ENCODE results near the gene MAPRE3. TPM values are rescaled to one million over a fixed set of nuclear protein-coding genes. Genes with fewer than 3 reads are reported as not detected.

Gene MAPRE3
- total RNA-seq, 1 donor from 2014 or later = 27.0 TPM

- Mint-ChIP-seq H3K27me3 (ENCODE audit: low read depth, unreplicated experiment) (peaks cover 2% of the 10 kb centered on the region), H3K36me3 (ENCODE audit: low read depth, unreplicated experiment) (peaks cover 9% of the 10 kb centered on the region), H3K4me3 (ENCODE audit: unreplicated experiment) (no peak overlapping the region), H3K4me1 (ENCODE audit: low read depth, unreplicated experiment) (peaks cover 16% of the 10 kb centered on the region), H3K9me3 (ENCODE audit: unreplicated experiment) (no peaks in the 10 kb centered on the region), H3K27ac (ENCODE audit: unreplicated experiment) (no peak overlapping the region)
- Histone ChIP-seq H3K9me3 (ENCODE audit: insufficient read depth, low read depth, low read length) (no peaks in the 10 kb centered on the region), H3K4me1 (ENCODE audit: insufficient read depth, low read length) (peaks cover 7% of the 10 kb centered on the region), H3K27me3 (ENCODE audit: insufficient read depth, low read length) (no peaks in the 10 kb centered on the region), H2AFZ (ENCODE audit: low read depth, low read length) (no peak overlapping the region), H4K20me1 (ENCODE audit: insufficient read depth, low read length) (peaks cover 5% of the 10 kb centered on the region), H3K36me3 (ENCODE audit: insufficient read depth, low read length) (no peaks in the 10 kb centered on the region), H3K27ac (ENCODE audit: low read depth, low read length) (no peak overlapping the region), H3K79me2 (ENCODE audit: insufficient read depth, low read length) (no peaks in the 10 kb centered on the region), H3K9ac (ENCODE audit: low read length) (no peak overlapping the region), H3K4me2 (ENCODE audit: low read length) (no peak overlapping the region), H3K4me3 (ENCODE audit: insufficient read depth, low read depth, low read length) (no peak overlapping the region)
- DNase-seq (ENCODE audit: low read depth) (no peak), FAIRE-seq (no peak)
- no peak for TF ChIP-seq CTCF (IDR thresholded peaks at IDR 0.05; ENCODE audit: insufficient read depth, low read depth, low read length)
Observed at GRCh38 chr2:27009716-27010115, 39.3 kb downstream of the MAPRE3 start.

GRCh38 chr2:27010139-27010538 lies 39.7 kb downstream of the MAPRE3 start:
- Mint-ChIP-seq H3K4me3 (ENCODE audit: unreplicated experiment) (no peak overlapping the region), H3K4me1 (ENCODE audit: low read depth, unreplicated experiment) (peaks cover 17% of the 10 kb centered on the region), H3K27me3 (ENCODE audit: low read depth, unreplicated experiment) (peaks cover 2% of the 10 kb centered on the region), H3K9me3 (ENCODE audit: unreplicated experiment) (no peaks in the 10 kb centered on the region), H3K36me3 (ENCODE audit: low read depth, unreplicated experiment) (peaks cover 10% of the 10 kb centered on the region), H3K27ac (ENCODE audit: unreplicated experiment) (no peak overlapping the region)
- H3K79me2 ChIP-seq (ENCODE audit: insufficient read depth, low read length) = no peaks in the 10 kb centered on the region
- DNase-seq (ENCODE audit: low read depth) (no peak), FAIRE-seq (no peak)
- H3K4me3 ChIP-seq (ENCODE audit: insufficient read depth, low read depth, low read length) = no peak overlapping the region
- no peak overlapping the region for H3K4me2 ChIP-seq (ENCODE audit: low read length)
- H3K9ac ChIP-seq (ENCODE audit: low read length) = no peak overlapping the region
- H3K27me3 ChIP-seq (ENCODE audit: insufficient read depth, low read length) = no peaks in the 10 kb centered on the region
- TF ChIP-seq EZH2 (IDR thresholded peaks at IDR 0.05; ENCODE audit: insufficient read depth, low read length) = no peak
- no peak for TF ChIP-seq CTCF (IDR thresholded peaks at IDR 0.05; ENCODE audit: insufficient read depth, low read depth, low read length)
- no peak overlapping the region for H2AFZ ChIP-seq (ENCODE audit: low read depth, low read length)
- no peak overlapping the region for H3K27ac ChIP-seq (ENCODE audit: low read depth, low read length)
- no peaks in the 10 kb centered on the region for H3K36me3 ChIP-seq (ENCODE audit: insufficient read depth, low read length)
- no peaks in the 10 kb centered on the region for H3K9me3 ChIP-seq (ENCODE audit: insufficient read depth, low read depth, low read length)
- H4K20me1 ChIP-seq (ENCODE audit: insufficient read depth, low read length) = peaks cover 5% of the 10 kb centered on the region
- peaks cover 7% of the 10 kb centered on the region for H3K4me1 ChIP-seq (ENCODE audit: insufficient read depth, low read length)

- H3K9ac ChIP-seq (ENCODE audit: low read length) = no peak overlapping the region
- no peak overlapping the region for H2AFZ ChIP-seq (ENCODE audit: low read depth, low read length)
- H3K36me3 ChIP-seq (ENCODE audit: insufficient read depth, low read length) = no peaks in the 10 kb centered on the region
- no peak overlapping the region for H3K4me3 ChIP-seq (ENCODE audit: insufficient read depth, low read depth, low read length)
- no peak overlapping the region for H3K27ac ChIP-seq (ENCODE audit: low read depth, low read length)
- Mint-ChIP-seq H3K4me3 (ENCODE audit: unreplicated experiment) (no peak overlapping the region), H3K9me3 (ENCODE audit: unreplicated experiment) (no peaks in the 10 kb centered on the region), H3K4me1 (ENCODE audit: low read depth, unreplicated experiment) (peaks cover 33% of the 10 kb centered on the region), H3K27me3 (ENCODE audit: low read depth, unreplicated experiment) (peaks cover 6% of the 10 kb centered on the region), H3K27ac (ENCODE audit: unreplicated experiment) (no peak overlapping the region), H3K36me3 (ENCODE audit: low read depth, unreplicated experiment) (peaks cover 11% of the 10 kb centered on the region)
- H3K4me2 ChIP-seq (ENCODE audit: low read length) = no peak overlapping the region
- H3K27me3 ChIP-seq (ENCODE audit: insufficient read depth, low read length) = no peaks in the 10 kb centered on the region
- FAIRE-seq = no peak
- no peak for DNase-seq (ENCODE audit: low read depth)
- peaks cover 17% of the 10 kb centered on the region for H3K4me1 ChIP-seq (ENCODE audit: insufficient read depth, low read length)
- no peaks in the 10 kb centered on the region for H3K9me3 ChIP-seq (ENCODE audit: insufficient read depth, low read depth, low read length)
- no peak for TF ChIP-seq CTCF (IDR thresholded peaks at IDR 0.05; ENCODE audit: insufficient read depth, low read depth, low read length)
- no peak for TF ChIP-seq EZH2 (IDR thresholded peaks at IDR 0.05; ENCODE audit: insufficient read depth, low read length)
- H3K79me2 ChIP-seq (ENCODE audit: insufficient read depth, low read length) = no peaks in the 10 kb centered on the region
- H4K20me1 ChIP-seq (ENCODE audit: insufficient read depth, low read length) = peaks cover 12% of the 10 kb centered on the region
Observed at GRCh38 chr2:27013738-27014137, 43.3 kb downstream of the MAPRE3 start.
